GM12878 (cell line): Measurements from ENCODE around the gene SCUBE3. TPM values are rescaled to one million over a fixed set of nuclear protein-coding genes. Genes with fewer than 3 reads are reported as not detected.

Source experiments
- ATAC-seq: fragments of 200-7000 bp; cut with Tn5 transposase; 3 replicates; pipeline ENCODE4 v1.9.1; 2020; ENCODE audit warnings: mild to moderate bottlenecking, moderate library complexity
- BruUV-seq: library from RNA; stranded (reverse); fragments of 400-500 nt; replicated peaks from 2 replicates; lab custom pipeline; 2021; lab: Mats Ljungman, UMichigan
- CTCF ChIA-PET: fragments of 300-600 bp; sonication (Branson Sonifier 250); formaldehyde crosslinking; extraction: SDS; loops from one replicate; lab custom pipeline; 2021; ENCODE audit warnings: inconsistent platforms; lab: Yijun Ruan, JAX
- POLR2A ChIA-PET: fragments of 350-600 bp; formaldehyde crosslinking; extraction: SDS; loops from one replicate; lab custom pipeline; 2021; ENCODE audit warnings: inconsistent platforms; lab: Charles Lee
- RAD21 ChIA-PET: fragments of 300-600 bp; sonication (Branson Sonifier 250); formaldehyde crosslinking; loops from one replicate; lab custom pipeline; 2023; ENCODE audit warnings: antibody characterized with exemption; ENCODE audit not compliant: unreplicated experiment; lab: Charles Lee
- SMC1A ChIA-PET: fragments of 300-600 bp; sonication (Branson Sonifier 250); formaldehyde crosslinking; loops from one replicate; lab custom pipeline; 2023; ENCODE audit not compliant: unreplicated experiment, uncharacterized antibody; lab: Charles Lee
- DNase-seq: peaks from one replicate; pipeline ENCODE4 v3.0.0-alpha.2; 2011; ENCODE audit warnings: low read depth, low spot score
- FAIRE-seq: peaks from 3 replicates; lab custom pipeline; 2011; peaks lifted over from hg19 to GRCh38; lab: Jason Lieb, UNC
- H2AFZ ChIP-seq: 2 replicates; pipeline ENCODE4 v1.6.0; 2011; ENCODE audit warnings: low read depth, low read length, control low read depth; ENCODE audit not compliant: control insufficient read depth
- H3K27ac ChIP-seq: 2 replicates; pipeline ENCODE4 v1.5.1; 2011; ENCODE audit warnings: control low read depth; ENCODE audit not compliant: control insufficient read depth, insufficient read depth
- H3K27me3 ChIP-seq, 2 experiments: replicated peaks in 1 of 2; 2 replicates each; pipeline versions ENCODE4 v1.6.0 to v1.6.1; 2011; ENCODE audit warnings: low read length in 1 of 2; ENCODE audit not compliant: control insufficient read depth in 2 of 2, insufficient read depth in 2 of 2
- H3K36me3 ChIP-seq, 2 experiments: 2 replicates each; pipeline ENCODE4 v1.5.1; 2011; ENCODE audit warnings: low read length in 1 of 2; ENCODE audit not compliant: control insufficient read depth in 2 of 2, insufficient read depth in 2 of 2
- H3K4me1 ChIP-seq: 2 replicates; pipeline ENCODE4 v1.6.1; 2011; ENCODE audit warnings: mild to moderate bottlenecking, low read length, moderate library complexity, mixed read lengths; ENCODE audit not compliant: control insufficient read depth, insufficient read depth
- H3K4me2 ChIP-seq: 2 replicates; pipeline ENCODE4 v1.6.0; 2011; ENCODE audit warnings: control low read depth; ENCODE audit not compliant: control insufficient read depth, insufficient read depth
- H3K4me3 ChIP-seq: fragments of 200-600 bp; sonication (generic); 2 replicates; pipeline ENCODE4 v1.5.1; 2016
- H3K79me2 ChIP-seq: 2 replicates; pipeline ENCODE4 v1.6.0; 2011; ENCODE audit warnings: low read length; ENCODE audit not compliant: control insufficient read depth, insufficient read depth
- H3K9ac ChIP-seq: 2 replicates; pipeline ENCODE4 v1.8.0; 2011; ENCODE audit warnings: low read length, control low read depth, mixed read lengths; ENCODE audit not compliant: control insufficient read depth, insufficient read depth
- H3K9me3 ChIP-seq: replicated peaks from 3 replicates; pipeline ENCODE4 v1.5.1; 2011; ENCODE audit warnings: mild to moderate bottlenecking, low read length; ENCODE audit not compliant: control insufficient read depth, insufficient read depth
- H4K20me1 ChIP-seq: 2 replicates; pipeline ENCODE4 v1.6.0; 2011; ENCODE audit not compliant: control insufficient read depth, insufficient read depth
- BMI1 ChIP-seq: fragments of 450-650 bp; IDR thresholded peaks from 2 replicates; pipeline ENCODE4 v1.6.1; 2016; ENCODE audit warnings: mild to moderate bottlenecking, moderate library complexity, borderline replicate concordance
- WGBS: methylation state at CpG from one replicate; pipeline ENCODE4 v1.1.6; 2016; ENCODE audit warnings: low lambda C conversion rate; ENCODE audit not compliant: insufficient replicate concordance, insufficient coverage; ENCODE audit errors: missing lambda C conversion rate; 5-methylcytosine and 5-hydroxymethylcytosine counted together
- in situ Hi-C: fragments of 300-500 bp; cut with MboI; formaldehyde crosslinking; loops from 9 replicates; pipeline ENCODE4 v1.14.3; 2018; ENCODE audit warnings: mixed read lengths
- intact Hi-C: fragments of 100-400 bp; cut with micrococcal nuclease; formaldehyde crosslinking; loops from one replicate; pipeline ENCODE4 v1.14.2; 2022; ENCODE audit not compliant: unreplicated experiment
- polyA plus RNA-seq, 11 experiments: library from polyadenylated mRNA; depleted of rRNA in 4 of 11; unstranded in 6 of 11; stranded (reverse) in 5 of 11; fragments of >200 nt; fragmentation: Nextera tagmentation in 4 of 11; fragmentation: Illumina TruSeq in 1 of 11; extraction: Ambion mirVana in 4 of 11; extraction: Trizol in 1 of 11; gene quantifications; 1 replicate in 1 of 11; 2 replicates in 10 of 11; pipeline versions ENCODE4 v1.2.1 to v1.2.3, GENCODE V29; 2011 to 2016; ENCODE audit warnings: inconsistent platforms in 2 of 11, missing spikeins in 2 of 11, low read depth in 1 of 11
- total RNA-seq, 4 experiments: library from RNA; depleted of rRNA in 3 of 4; stranded (reverse); fragments of >200 nt in 3 of 4; fragmentation: Illumina TruSeq in 1 of 4; extraction: Trizol in 1 of 4; gene quantifications; 2 replicates each; pipeline versions ENCODE4 v1.2.1 to v1.2.3, GENCODE V29; 2013 to 2021
- TF ChIP-seq, protein P1 (sequence below): fragments of 450-650 bp; IDR thresholded peaks from 2 replicates; pipeline ENCODE4 v1.6.1; 2014; ENCODE audit warnings: mild to moderate bottlenecking

Gene SCUBE3
- total and polyA plus RNA-seq, 10 of the 15 experiments (the other 5 are each of a cell fraction or from before 2014, with no cell fraction given) = under 0.01 to 0.20 (median 0.07) TPM; not detected in 4

DNA sequence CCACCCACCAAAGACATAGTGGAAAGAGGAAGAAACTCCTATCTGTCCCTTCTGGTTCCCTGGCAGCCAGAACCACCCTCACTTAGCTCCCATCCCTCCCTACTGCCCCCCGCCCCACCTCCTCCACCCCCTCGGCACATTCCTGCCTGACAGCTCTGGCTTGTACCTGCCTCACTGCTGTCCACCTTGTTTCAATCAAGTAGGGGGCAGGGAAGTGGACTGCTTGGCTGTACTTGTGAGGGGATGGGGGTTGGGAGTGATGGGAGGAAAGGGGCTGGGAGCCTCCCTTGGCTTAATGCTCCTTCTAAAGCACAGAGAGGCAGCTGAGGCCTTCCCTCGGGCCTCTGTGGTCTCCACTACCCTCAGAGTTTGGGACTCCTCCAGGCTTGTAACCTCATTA lies 23.7 kb downstream of the SCUBE3 start:
- ChIA-PET RAD21 (interaction anchor here (1.0 to 1.5 kb wide), 2 partner anchors 11 to 32 kb away, joined by 3 to 4 read pairs; no protein-coding TSS in a partner anchor), CTCF (interaction anchor here (1.7 kb wide), 1 partner anchor 98 kb away, joined by 5 read pairs; no protein-coding TSS in a partner anchor), POLR2A (interaction anchor here (0.6 kb wide), 1 partner anchor 197 kb away, joined by 3 read pairs; no protein-coding TSS in a partner anchor), SMC1A (no interaction called here)
- H3K4me1 ChIP-seq = no peaks in the 10 kb centered on the region
- no peak overlapping the region for H2AFZ ChIP-seq
- in situ Hi-C loops = no loop called here
- no peaks in the 10 kb centered on the region for H3K36me3 ChIP-seq
- H3K4me2 ChIP-seq = no peak overlapping the region
- no peak for TF ChIP-seq BMI1
- no peak for FAIRE-seq
- no peaks in the 10 kb centered on the region; the same call in 1 of the 3 replicates for H3K9me3 ChIP-seq
- H3K9ac ChIP-seq = no peak overlapping the region
- BruUV-seq = no TSS peak
- H3K27me3 ChIP-seq = no peaks in the 10 kb centered on the region
- no peak overlapping the region for H3K27ac ChIP-seq
- peaks cover 4% of the 10 kb centered on the region for H4K20me1 ChIP-seq
- no peak for DNase-seq
- ATAC-seq = no peak
- intact Hi-C loops = no loop called here
- H3K4me3 ChIP-seq = no peak overlapping the region
- H3K79me2 ChIP-seq = no peaks in the 10 kb centered on the region
- WGBS = 9% methylated on average over 1 of the region's 3 CpGs

DNA sequence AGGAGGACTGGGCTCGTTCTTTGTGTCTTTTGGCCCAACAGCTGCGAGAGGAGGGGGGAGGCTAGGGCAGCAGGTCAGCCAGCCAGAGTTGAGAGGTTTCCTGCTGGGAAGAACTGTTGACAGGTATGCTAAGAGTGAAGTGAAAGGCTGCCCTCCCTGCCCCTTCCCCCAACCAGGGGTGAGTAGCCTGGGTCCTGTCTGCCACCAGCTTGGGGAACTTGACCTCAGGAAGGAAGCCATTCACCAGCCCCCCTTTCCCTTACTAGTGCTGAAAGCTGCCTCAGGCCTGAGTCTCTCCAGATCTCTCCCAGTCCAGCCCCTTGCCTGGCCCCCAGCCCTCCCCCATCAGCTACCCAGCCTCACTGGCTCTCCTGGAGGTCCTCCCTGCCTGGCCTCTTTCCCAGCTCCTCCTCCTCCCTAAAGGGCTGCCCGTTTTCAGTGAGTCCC lies 25.1 kb downstream of the SCUBE3 start:
- Histone ChIP-seq H3K27ac (no peak overlapping the region), H3K4me3 (no peak overlapping the region), H3K9me3 (no peaks in the 10 kb centered on the region; the same call in 1 of the 3 replicates), H3K4me1 (no peaks in the 10 kb centered on the region), H3K4me2 (no peak overlapping the region), H3K27me3 (no peaks in the 10 kb centered on the region), H3K36me3 (no peaks in the 10 kb centered on the region), H4K20me1 (peaks cover 4% of the 10 kb centered on the region), H3K79me2 (no peaks in the 10 kb centered on the region), H3K9ac (no peak overlapping the region), H2AFZ (no peak overlapping the region)
- ChIA-PET POLR2A (no interaction called here), SMC1A (interaction anchor here (2.5 kb wide), 1 partner anchor 9 kb away, joined by 10 read pairs; no protein-coding TSS in a partner anchor), RAD21 (no interaction called here), CTCF (interaction anchor here (1.1 to 3.5 kb wide), 4 partner anchors 32 to 277 kb away, joined by 3 to 33 read pairs (median 12); no protein-coding TSS in a partner anchor)
- intact Hi-C loops = no loop called here
- WGBS = 47% methylated on average over 3 of the region's 3 CpGs
- DNase-seq = no peak
- no TSS peak for BruUV-seq
- in situ Hi-C loops = no loop called here
- TF ChIP-seq, protein P1, sequence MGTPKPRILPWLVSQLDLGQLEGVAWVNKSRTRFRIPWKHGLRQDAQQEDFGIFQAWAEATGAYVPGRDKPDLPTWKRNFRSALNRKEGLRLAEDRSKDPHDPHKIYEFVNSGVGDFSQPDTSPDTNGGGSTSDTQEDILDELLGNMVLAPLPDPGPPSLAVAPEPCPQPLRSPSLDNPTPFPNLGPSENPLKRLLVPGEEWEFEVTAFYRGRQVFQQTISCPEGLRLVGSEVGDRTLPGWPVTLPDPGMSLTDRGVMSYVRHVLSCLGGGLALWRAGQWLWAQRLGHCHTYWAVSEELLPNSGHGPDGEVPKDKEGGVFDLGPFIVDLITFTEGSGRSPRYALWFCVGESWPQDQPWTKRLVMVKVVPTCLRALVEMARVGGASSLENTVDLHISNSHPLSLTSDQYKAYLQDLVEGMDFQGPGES = no peak
- TF ChIP-seq, all 136 proteins: peak for 0
- FAIRE-seq = no peak
- ATAC-seq = no peak
